ENCODE results near the gene FADS1.

DNA sequence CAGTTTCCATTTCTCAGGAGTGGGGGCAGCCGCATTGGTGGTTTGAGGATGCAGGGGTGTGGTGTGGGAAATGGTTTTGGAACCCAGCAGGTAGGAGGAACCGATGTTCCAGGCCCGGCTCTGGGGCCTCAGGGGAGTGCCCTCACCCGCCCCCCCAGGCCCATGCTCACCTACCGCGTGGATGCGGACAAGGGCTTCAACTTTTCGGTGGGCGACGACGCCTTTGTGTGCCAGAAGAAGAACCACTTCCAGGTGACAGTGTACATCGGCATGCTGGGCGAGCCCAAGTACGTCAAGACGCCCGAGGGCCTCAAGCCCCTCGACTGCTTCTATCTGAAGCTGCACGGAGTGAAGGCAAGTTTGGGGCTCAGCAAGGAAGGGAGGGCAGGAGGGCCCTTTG lies 43.0 kb downstream of the FADS1 start:
- TF ChIP-seq, protein P1, sequence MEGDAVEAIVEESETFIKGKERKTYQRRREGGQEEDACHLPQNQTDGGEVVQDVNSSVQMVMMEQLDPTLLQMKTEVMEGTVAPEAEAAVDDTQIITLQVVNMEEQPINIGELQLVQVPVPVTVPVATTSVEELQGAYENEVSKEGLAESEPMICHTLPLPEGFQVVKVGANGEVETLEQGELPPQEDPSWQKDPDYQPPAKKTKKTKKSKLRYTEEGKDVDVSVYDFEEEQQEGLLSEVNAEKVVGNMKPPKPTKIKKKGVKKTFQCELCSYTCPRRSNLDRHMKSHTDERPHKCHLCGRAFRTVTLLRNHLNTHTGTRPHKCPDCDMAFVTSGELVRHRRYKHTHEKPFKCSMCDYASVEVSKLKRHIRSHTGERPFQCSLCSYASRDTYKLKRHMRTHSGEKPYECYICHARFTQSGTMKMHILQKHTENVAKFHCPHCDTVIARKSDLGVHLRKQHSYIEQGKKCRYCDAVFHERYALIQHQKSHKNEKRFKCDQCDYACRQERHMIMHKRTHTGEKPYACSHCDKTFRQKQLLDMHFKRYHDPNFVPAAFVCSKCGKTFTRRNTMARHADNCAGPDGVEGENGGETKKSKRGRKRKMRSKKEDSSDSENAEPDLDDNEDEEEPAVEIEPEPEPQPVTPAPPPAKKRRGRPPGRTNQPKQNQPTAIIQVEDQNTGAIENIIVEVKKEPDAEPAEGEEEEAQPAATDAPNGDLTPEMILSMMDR (IDR thresholded peaks at IDR 0.05), result no peak
- TF ChIP-seq POLR2A (IDR thresholded peaks at IDR 0.05), result no peak

Measured in esophagus squamous epithelium (tissue), 4 donors.